GM12892 (cell line): ENCODE data around the gene CLDN34.

Source experiments
- POLR2A ChIP-seq: IDR thresholded peaks from 2 replicates; pipeline ENCODE4 v1.6.1; 2011; ENCODE audit warnings: low read depth, low read length, control low read depth
- POLR2AphosphoS5 ChIP-seq: IDR thresholded peaks from 2 replicates; pipeline ENCODE4 v1.6.1; 2011; ENCODE audit warnings: low read depth, low read length, control low read depth
- TAF1 ChIP-seq: IDR thresholded peaks from 2 replicates; pipeline ENCODE4 v1.6.1; 2011; ENCODE audit warnings: low read depth, mild to moderate bottlenecking, control low read depth, low read length, borderline replicate concordance

DNA sequence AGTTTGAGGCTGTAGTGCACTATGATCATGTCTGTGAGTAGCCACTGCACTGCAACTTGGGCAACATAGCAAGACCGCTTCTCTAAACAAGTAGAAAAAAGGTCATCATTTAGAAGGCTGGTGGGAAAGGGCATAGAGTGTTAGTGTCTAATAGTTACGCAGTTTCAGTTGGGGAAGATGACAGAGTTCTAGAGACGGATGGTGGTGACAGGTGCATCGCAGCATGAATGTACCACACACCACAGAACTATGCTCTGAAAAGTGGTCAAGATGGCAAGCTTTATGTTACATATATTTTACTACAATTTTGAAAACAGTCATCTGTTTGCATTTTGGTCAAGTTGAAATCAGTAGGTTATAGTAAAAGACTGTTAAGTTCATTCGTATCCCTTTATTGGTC, 23.7 kb upstream of the CLDN34 start:
- TF ChIP-seq POLR2A (no peak), POLR2AphosphoS5 (no peak), TAF1 (no peak)
